Psoas muscle (tissue), 8 donors: ENCODE results near the gene BNIP1. TPM values are rescaled to one million over a fixed set of nuclear protein-coding genes. Genes with fewer than 3 reads are reported as not detected.

ENCODE experiments used
- ATAC-seq, 4 donors: fragments of 200-7000 bp; cut with Tn5 transposase; one replicate each; pipeline ENCODE4 v1.9.1; 2020; ENCODE audit warnings: moderate library complexity in 3 of 4, mild to moderate bottlenecking in 2 of 4
- DNase-seq, 2 donors: peaks; one replicate each; pipeline ENCODE4 v3.0.0-alpha.2; 2020
- H3K27ac ChIP-seq: fragments of 200-600 bp; one replicate; pipeline ENCODE4 v1.8.0; 2022
- H3K27me3 ChIP-seq, 3 donors: fragments of 200-600 bp in 1 of 3; one replicate each; pipeline versions ENCODE4 v1.6.1 to v1.8.0; 2013 to 2022; ENCODE audit warnings: low read length in 2 of 3, mild to moderate bottlenecking in 2 of 3, moderate library complexity in 1 of 3; ENCODE audit not compliant: insufficient read depth in 3 of 3
- H3K36me3 ChIP-seq, 2 donors: fragments of 200-600 bp in 1 of 2; one replicate each; pipeline versions ENCODE4 v1.6.1 to v1.8.0; 2013 to 2022; ENCODE audit warnings: low read depth in 1 of 2, mild to moderate bottlenecking in 1 of 2, moderate library complexity in 1 of 2; ENCODE audit not compliant: insufficient read depth in 1 of 2
- H3K4me1 ChIP-seq: fragments of 200-600 bp; one replicate; pipeline ENCODE4 v1.8.0; 2022
- H3K4me3 ChIP-seq: fragments of 200-600 bp; one replicate; pipeline ENCODE4 v1.8.0; 2022; ENCODE audit warnings: mild to moderate bottlenecking
- H3K9me3 ChIP-seq: fragments of 200-600 bp; one replicate; pipeline ENCODE4 v1.8.0; 2022
- WGBS, 3 donors: extraction: QIAGEN DNeasy Blood & Tissue Kit; methylation state at CpG; one replicate each; pipeline versions ENCODE4 v1.1.6 to v1.1.7; 2013; 5-methylcytosine and 5-hydroxymethylcytosine counted together
- intact Hi-C, 2 donors: fragments of 100-400 bp; cut with DNase I; formaldehyde crosslinking; loops; one replicate each; pipeline versions ENCODE4 v1.11.0 to v1.14.2; 2022
- long read RNA-seq, 2 donors: library from polyadenylated mRNA; unstranded; transcript quantifications; one replicate each; pipeline ENCODE4 v2.0.0, GENCODE V29; 2021
- polyA plus RNA-seq, 3 donors: library from polyadenylated mRNA; stranded (reverse); fragments of 200-250 nt; gene quantifications; one replicate each; pipeline ENCODE4 v1.2.3, GENCODE V29; 2013
- total RNA-seq, 4 donors: library from RNA; stranded (reverse); fragmentation: NEBNext Ultra II Directional in 2 of 4; extraction: Animal tissue kit (Norgen Biotek cat#: 25700) in 2 of 4; gene quantifications; one replicate each; pipeline versions ENCODE4 v1.2.1 to v1.2.4, GENCODE V29; 2021 to 2023
- TF ChIP-seq, protein P1 (sequence below): fragments of 200-600 bp; IDR thresholded peaks from one replicate; pipeline ENCODE4 v1.8.0; 2022; ENCODE audit warnings: antibody characterized with exemption
- donor health status: healthy with polysubstance abuse.
- donor health status: DM: no; HTN: no; CAD: no; lungs with moderate emphysema.
- donor health status: Bipolar disorder and iron deficiency.
- donor health status: healthy.
- donor health status: DM: yes; HTN: yes; CAD: no.
- donor health status: DM: no; HTN: no; CAD: no.
- donor health status: DM: no; HTN: no; CAD: no.
- donor health status: DM: yes; HTN: yes; CAD: no.

The BNIP1 gene
- total RNA-seq (10 to 100 TPM in 2 of 4 donors, 1 to 10 TPM in 2; 8.4 to 15.1 (median 11.5) TPM), polyA plus RNA-seq (10 to 100 TPM; 14.2 to 22.9 (median 21.4) TPM)
- long read RNA-seq, donor 1, partial matches to known transcripts = 0 of 4 reads
- long read RNA-seq, donor 1, other reads (novel, unspliced or antisense) = 1 of 4 reads
- long read RNA-seq, donor 2, transcript BNIP1-202 (6 exons, 1,184 nt) = major isoform, 20 of 29 reads
- long read RNA-seq, donor 2, partial matches to known transcripts = 3 of 29 reads
- long read RNA-seq, donor 2, other reads (novel, unspliced or antisense) = 2 of 29 reads

DNA sequence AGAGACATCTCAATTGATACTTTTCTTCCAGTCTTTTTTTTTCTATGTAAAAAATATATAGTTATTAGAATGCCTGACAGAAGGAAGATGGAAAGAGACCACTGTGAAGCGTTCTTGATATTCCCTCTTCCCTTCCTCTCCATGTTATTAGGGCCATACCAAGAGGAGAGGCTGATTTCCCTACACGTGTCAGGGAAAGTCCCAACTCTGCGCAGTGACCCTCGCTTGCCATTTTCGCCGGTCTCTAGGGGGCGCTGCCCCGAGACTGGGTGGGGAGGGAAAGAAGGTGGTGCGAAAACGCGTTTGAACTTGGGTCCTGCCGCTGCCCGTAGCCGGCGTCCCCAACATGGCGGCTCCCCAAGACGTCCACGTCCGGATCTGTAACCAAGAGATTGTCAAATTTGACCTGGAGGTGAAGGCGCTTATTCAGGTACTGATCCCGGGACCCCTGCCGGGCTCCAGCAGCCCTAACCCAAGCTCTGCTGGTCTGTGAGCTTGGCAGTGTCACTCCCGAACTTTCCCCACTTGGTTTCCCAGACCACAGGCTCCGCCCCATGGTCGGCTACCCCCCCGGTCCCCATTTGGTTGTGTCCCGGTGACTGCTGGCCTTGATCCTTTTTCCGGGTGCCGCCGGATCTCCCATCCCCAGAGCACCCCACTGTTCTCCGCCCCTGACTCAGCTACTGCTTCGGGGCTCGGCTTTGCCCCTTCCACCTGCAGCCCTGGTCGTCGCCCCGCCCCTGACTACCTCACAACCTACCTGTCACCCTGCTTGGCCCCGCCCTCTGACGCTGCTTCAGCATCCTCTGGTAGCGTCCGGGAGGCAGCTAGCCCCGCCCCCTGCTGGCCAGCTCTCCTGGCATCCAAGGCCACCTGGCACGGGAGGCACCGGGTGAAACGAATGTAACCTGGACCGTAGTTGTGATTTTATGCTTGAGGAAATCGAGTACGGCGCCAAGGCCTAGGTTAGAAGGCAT lies at the start of gene BNIP1:
TSS of gene BNIP1 (plus strand) at position 332 of the 977 bp plus-strand sequence. CDS start at position 347, 15 bp downstream.
- Histone ChIP-seq H3K27me3 (no peaks in the 10 kb centered on the region), H3K36me3 (peaks cover 4 to 31% of the 10 kb centered on the region in 2 donors), H3K27ac (peak within 1 kb of the TSS; percentile 87), H3K9me3 (no peaks in the 10 kb centered on the region), H3K4me3 (peak within 1 kb of the TSS; percentile 87), H3K4me1 (no peaks in the 10 kb centered on the region)
- ATAC-seq = peak; percentile 96 to 97 (median 97)
- intact Hi-C loops = loop anchor here (5.0 to 10.0 kb wide), 3 partner anchors 90 to 162 kb away; partner anchors contain the start of genes ATP6V0E1 (in 2 of the 2) and CREBRF (in 1 of the 2)
- DNase-seq = peak; percentile 96 to 98
- WGBS, 3 donors = 0 to 1% (median 1%) methylated on average over 48 of the region's 48 CpGs
- TF ChIP-seq, protein P1, sequence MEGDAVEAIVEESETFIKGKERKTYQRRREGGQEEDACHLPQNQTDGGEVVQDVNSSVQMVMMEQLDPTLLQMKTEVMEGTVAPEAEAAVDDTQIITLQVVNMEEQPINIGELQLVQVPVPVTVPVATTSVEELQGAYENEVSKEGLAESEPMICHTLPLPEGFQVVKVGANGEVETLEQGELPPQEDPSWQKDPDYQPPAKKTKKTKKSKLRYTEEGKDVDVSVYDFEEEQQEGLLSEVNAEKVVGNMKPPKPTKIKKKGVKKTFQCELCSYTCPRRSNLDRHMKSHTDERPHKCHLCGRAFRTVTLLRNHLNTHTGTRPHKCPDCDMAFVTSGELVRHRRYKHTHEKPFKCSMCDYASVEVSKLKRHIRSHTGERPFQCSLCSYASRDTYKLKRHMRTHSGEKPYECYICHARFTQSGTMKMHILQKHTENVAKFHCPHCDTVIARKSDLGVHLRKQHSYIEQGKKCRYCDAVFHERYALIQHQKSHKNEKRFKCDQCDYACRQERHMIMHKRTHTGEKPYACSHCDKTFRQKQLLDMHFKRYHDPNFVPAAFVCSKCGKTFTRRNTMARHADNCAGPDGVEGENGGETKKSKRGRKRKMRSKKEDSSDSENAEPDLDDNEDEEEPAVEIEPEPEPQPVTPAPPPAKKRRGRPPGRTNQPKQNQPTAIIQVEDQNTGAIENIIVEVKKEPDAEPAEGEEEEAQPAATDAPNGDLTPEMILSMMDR = peak; percentile 91

- ATAC-seq (no peak), DNase-seq (no peak)
- Histone ChIP-seq H3K4me1 (peaks cover 24% of the 10 kb centered on the region), H3K27ac (no peak overlapping the region), H3K36me3 (no peaks in the 10 kb centered on the region), H3K27me3 (no peaks in the 10 kb centered on the region), H3K4me3 (no peak overlapping the region), H3K9me3 (no peaks in the 10 kb centered on the region)
- intact Hi-C loops = no loop called here
- TF ChIP-seq, protein P1 = no peak
Measured at GRCh38 chr5:173098787-173099186, 45.5 kb upstream of the BNIP1 start.

DNA sequence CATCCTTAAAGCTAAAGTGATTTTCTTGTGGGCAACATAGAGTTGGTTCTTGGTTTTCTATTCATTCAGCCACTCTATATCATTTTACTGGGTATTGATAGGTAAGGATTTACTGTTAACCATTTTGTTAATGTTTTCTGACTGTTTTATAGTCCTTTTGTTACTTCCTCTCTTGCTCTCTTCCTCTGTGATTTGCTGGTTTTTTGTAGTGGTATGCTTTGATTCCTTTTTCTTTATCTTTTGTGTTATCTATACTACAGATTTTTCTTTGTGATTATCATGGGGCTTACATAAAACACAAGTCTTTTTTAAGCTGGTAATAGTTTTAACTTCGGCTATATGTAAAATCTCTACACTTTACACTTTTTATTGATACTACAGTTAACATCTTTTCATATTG lies 44.9 kb upstream of the BNIP1 start:
- no peak overlapping the region for H3K27ac ChIP-seq
- ATAC-seq (no peak), DNase-seq (no peak)
- H3K4me3 ChIP-seq = no peak overlapping the region
- peaks cover 20% of the 10 kb centered on the region for H3K4me1 ChIP-seq
- no peaks in the 10 kb centered on the region for H3K9me3 ChIP-seq
- intact Hi-C loops = no loop called here
- 92 to 98% (median 97%) methylated on average over 1 of the region's 1 CpG for WGBS, 3 donors
- no peaks in the 10 kb centered on the region for H3K27me3 ChIP-seq
- TF ChIP-seq, protein P1 = no peak
- H3K36me3 ChIP-seq = no peaks in the 10 kb centered on the region

DNA sequence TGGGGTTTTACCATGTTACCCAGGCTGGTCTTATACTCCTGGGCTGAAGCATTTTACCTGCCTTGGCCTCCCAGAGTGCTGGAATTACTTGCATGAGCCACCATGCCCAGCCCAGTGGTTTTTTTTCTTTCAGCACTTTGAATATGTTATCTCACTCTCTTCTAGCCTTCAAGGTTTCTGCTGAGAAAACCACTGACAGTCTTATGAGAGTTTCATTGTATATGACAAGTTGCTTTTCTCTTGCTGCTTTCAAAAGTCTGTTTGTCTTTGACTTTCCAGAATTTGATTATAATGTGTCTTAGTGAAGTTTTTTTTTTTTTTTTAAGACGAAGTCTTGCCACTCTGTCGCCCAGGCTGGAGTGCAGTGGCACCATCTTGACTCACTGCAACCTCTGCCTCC lies 43.1 kb upstream of the BNIP1 start:
- TF ChIP-seq, protein P1 = no peak
- no peaks in the 10 kb centered on the region for H3K36me3 ChIP-seq
- H3K27ac ChIP-seq = no peak overlapping the region
- intact Hi-C loops = no loop called here
- DNase-seq (no peak), ATAC-seq (no peak)
- H3K4me1 ChIP-seq = peaks cover 16% of the 10 kb centered on the region
- H3K27me3 ChIP-seq = no peaks in the 10 kb centered on the region
- no peak overlapping the region for H3K4me3 ChIP-seq
- no peaks in the 10 kb centered on the region for H3K9me3 ChIP-seq
- 95 to 98% (median 97%) methylated on average over 2 of the region's 2 CpGs for WGBS, 3 donors
